ENCODE data around the gene RAC2.

- TF ChIP-seq CTCF (IDR thresholded peaks at IDR 0.05; ENCODE audit: low read depth, low read length) (peak; percentile 57), EZH2phosphoT487 (IDR thresholded peaks at IDR 0.05; ENCODE audit: low read depth) (no peak)
These were observed 39.4 kb upstream of the RAC2 start for GRCh38 chr22:37283393-37283937.
